ENCODE data around the gene CLIP1.
A peak's percentile ranks its signal among the peaks of the same experiment; 100 is the strongest.

The CLIP1 gene

DNA sequence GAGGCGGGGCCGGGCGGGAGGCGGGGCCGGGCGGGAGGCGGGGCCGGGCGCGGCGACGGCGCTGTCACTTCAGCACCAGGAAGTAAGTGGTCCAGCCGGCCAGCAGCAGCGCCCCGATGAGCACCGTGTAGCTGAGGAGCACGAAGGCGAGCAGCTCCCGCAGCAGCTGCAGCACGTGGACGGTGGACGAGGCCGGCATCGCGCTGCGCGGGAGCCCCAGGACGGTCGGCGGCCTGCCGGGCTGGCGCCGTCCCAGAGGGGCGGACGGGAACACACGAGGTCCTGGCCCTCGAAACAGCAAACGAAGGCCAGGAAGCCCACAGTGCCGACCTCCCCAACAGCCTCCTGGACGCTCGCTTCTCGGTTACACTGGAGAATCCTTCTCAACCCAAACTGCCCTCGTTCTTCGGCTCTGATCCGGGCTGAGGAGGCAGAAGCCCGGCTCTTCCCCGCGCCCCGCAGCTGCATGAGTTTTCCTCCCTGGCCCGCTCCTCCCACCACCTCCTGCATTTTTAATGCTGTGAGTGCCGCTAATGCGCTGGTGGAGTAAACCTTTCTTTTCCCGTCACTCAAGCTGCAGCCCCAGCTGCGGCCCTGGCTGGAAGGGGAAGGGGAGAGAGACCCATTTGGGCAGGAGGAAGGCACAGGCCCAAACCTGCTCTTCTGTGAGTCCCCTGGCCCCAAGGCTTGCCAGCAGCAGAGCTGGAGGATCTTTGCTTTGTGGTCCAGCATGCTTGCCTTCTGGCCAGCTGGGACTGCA is 195.9 kb downstream of the CLIP1 start:
- TF ChIP-seq POLR2A (IDR thresholded peaks at IDR 0.05; ENCODE audit: extremely low read depth, insufficient read length) (no peak), MYC (IDR thresholded peaks at IDR 0.05; ENCODE audit: low read depth, low read length) (peak; percentile 96)
- TF ChIP-seq, protein P1, sequence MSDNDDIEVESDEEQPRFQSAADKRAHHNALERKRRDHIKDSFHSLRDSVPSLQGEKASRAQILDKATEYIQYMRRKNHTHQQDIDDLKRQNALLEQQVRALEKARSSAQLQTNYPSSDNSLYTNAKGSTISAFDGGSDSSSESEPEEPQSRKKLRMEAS (IDR thresholded peaks at IDR 0.05; ENCODE audit: low read depth, low read length), result peak; percentile 99
- TF ChIP-seq, protein P2, sequence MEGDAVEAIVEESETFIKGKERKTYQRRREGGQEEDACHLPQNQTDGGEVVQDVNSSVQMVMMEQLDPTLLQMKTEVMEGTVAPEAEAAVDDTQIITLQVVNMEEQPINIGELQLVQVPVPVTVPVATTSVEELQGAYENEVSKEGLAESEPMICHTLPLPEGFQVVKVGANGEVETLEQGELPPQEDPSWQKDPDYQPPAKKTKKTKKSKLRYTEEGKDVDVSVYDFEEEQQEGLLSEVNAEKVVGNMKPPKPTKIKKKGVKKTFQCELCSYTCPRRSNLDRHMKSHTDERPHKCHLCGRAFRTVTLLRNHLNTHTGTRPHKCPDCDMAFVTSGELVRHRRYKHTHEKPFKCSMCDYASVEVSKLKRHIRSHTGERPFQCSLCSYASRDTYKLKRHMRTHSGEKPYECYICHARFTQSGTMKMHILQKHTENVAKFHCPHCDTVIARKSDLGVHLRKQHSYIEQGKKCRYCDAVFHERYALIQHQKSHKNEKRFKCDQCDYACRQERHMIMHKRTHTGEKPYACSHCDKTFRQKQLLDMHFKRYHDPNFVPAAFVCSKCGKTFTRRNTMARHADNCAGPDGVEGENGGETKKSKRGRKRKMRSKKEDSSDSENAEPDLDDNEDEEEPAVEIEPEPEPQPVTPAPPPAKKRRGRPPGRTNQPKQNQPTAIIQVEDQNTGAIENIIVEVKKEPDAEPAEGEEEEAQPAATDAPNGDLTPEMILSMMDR (IDR thresholded peaks at IDR 0.05; ENCODE audit: low read depth, low read length), result no peak
- DNase-seq (ENCODE audit: low read depth), result no peak

DNA sequence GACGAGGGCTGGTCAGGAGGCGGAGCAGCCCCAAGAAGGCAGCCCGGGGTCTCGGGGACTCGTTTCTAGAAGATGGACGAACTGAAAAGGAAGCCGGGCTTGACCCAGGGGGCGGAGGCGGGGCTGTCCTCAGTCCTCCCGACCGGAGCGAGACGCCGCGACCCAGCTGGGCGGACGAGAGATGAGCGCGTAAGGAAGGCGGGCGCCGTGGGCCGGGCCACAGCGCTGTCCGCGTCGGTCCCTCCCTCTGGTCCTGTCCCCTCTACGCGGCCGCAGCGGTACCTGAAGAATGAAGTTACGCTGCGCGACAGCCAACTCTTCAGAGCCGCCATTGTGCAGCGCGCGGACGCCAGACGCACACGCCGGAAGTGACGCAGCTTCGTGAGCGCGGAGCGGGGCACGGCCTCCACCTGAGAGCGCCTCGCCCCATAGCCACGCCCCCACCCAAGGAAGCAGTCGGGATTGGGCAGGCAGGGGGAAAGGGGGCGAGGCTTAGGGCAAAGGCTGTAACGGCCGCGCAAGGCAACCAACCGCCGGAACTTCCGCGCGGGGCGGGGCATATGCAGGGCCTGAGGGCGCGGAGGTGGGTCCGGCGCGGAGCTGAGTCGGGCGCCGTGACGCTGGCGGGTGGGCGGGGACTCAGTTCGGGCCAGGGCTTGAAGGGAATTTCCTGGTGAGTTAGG is 196.6 kb downstream of the CLIP1 start, which contains the start of gene DIABLO:
TSS of gene DIABLO (minus strand) at position 370 of the 683 bp plus-strand sequence. CDS start at position 332, 38 bp downstream.
- peak; percentile 100 for DNase-seq (ENCODE audit: low read depth)
- peak within 1 kb of the TSS; percentile 88 for H3K4me3 ChIP-seq (ENCODE audit: low read depth, low read length)
- TF ChIP-seq, protein P1 (IDR thresholded peaks at IDR 0.05; ENCODE audit: low read depth, low read length), result peak; percentile 81
- TF ChIP-seq MYC (IDR thresholded peaks at IDR 0.05; ENCODE audit: low read depth, low read length) (peak; percentile 84), POLR2A (IDR thresholded peaks at IDR 0.05; ENCODE audit: extremely low read depth, insufficient read length) (peak; percentile 97)
- TF ChIP-seq, protein P2 (IDR thresholded peaks at IDR 0.05; ENCODE audit: low read depth, low read length), result no peak

More for the DNA sequence above, 195.9 kb downstream of the CLIP1 start:
- H3K4me3 ChIP-seq (ENCODE audit: low read depth, low read length), result no peak overlapping the region
